ENCODE data around the gene RNF25. TPM values are rescaled to one million over a fixed set of nuclear protein-coding genes. Genes with fewer than 3 reads are reported as not detected.

The RNF25 gene
- total and polyA plus RNA-seq, 2 of the 8 experiments (the other 6 are each of a cell fraction or from before 2014, with no cell fraction given): 19.6 to 29.6 TPM

- TF ChIP-seq CHD7 (IDR thresholded peaks at IDR 0.05; ENCODE audit: insufficient replicate concordance, low read length) (no peak), JUN (IDR thresholded peaks at IDR 0.05; ENCODE audit: low read depth, low read length) (no peak), SUZ12 (IDR thresholded peaks at IDR 0.05; ENCODE audit: low read length) (no peak), CREB1 (IDR thresholded peaks at IDR 0.05) (0 out of 2 replicates have a peak, but pooled peaks have one; percentile 7), TAF1 (IDR thresholded peaks at IDR 0.05; ENCODE audit: low read depth, low read length) (peak; percentile 79)
- TF ChIP-seq, protein P1, sequence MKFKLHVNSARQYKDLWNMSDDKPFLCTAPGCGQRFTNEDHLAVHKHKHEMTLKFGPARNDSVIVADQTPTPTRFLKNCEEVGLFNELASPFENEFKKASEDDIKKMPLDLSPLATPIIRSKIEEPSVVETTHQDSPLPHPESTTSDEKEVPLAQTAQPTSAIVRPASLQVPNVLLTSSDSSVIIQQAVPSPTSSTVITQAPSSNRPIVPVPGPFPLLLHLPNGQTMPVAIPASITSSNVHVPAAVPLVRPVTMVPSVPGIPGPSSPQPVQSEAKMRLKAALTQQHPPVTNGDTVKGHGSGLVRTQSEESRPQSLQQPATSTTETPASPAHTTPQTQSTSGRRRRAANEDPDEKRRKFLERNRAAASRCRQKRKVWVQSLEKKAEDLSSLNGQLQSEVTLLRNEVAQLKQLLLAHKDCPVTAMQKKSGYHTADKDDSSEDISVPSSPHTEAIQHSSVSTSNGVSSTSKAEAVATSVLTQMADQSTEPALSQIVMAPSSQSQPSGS (IDR thresholded peaks at IDR 0.05; ENCODE audit: low read length): no peak
- TF ChIP-seq, protein P2, sequence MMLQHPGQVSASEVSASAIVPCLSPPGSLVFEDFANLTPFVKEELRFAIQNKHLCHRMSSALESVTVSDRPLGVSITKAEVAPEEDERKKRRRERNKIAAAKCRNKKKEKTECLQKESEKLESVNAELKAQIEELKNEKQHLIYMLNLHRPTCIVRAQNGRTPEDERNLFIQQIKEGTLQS (IDR thresholded peaks at IDR 0.05; ENCODE audit: insufficient read depth, low read depth, low read length): no peak
These were observed at the start of gene RNF25, which contains the start of gene STK36 (continued) for GRCh38 chr2:218671654-218672566.

All from H1 (cell line).